ENCODE measurements around the gene TFIP11. TPM values are rescaled to one million over a fixed set of nuclear protein-coding genes. Genes with fewer than 3 reads are reported as not detected.

The TFIP11 gene
- total RNA-seq, 1 donor from 2014 or later, result 39.0 TPM

DNA sequence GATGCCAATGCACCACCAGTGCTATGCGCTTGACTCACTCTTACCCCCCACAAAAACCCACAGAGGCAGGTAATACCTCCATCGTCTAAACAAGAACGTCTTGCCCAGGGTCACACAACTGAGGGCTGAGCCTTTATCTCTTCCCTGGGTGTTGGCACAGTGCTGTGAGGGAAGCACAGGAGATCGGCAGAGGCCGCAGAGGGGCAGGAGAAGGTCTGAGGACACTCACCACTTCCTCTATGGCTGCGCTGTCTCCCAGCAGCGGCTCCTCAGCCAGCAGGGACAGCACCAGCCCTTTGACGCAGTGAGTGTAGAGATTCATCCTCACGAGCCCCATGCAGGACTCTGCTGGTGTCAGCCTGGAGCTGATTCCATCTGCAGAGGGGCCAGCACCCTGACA, 48.6 kb downstream of the TFIP11 start:
- TF ChIP-seq, protein P1, sequence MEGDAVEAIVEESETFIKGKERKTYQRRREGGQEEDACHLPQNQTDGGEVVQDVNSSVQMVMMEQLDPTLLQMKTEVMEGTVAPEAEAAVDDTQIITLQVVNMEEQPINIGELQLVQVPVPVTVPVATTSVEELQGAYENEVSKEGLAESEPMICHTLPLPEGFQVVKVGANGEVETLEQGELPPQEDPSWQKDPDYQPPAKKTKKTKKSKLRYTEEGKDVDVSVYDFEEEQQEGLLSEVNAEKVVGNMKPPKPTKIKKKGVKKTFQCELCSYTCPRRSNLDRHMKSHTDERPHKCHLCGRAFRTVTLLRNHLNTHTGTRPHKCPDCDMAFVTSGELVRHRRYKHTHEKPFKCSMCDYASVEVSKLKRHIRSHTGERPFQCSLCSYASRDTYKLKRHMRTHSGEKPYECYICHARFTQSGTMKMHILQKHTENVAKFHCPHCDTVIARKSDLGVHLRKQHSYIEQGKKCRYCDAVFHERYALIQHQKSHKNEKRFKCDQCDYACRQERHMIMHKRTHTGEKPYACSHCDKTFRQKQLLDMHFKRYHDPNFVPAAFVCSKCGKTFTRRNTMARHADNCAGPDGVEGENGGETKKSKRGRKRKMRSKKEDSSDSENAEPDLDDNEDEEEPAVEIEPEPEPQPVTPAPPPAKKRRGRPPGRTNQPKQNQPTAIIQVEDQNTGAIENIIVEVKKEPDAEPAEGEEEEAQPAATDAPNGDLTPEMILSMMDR (IDR thresholded peaks at IDR 0.05), result no peak
- peak overlapping the region; percentile 47 for H3K27ac Mint-ChIP-seq (ENCODE audit: unreplicated experiment)
- peaks cover 36% of the 10 kb centered on the region for H3K36me3 Mint-ChIP-seq (ENCODE audit: unreplicated experiment)
- no peaks in the 10 kb centered on the region for H3K27me3 Mint-ChIP-seq (ENCODE audit: unreplicated experiment)
- DNase-seq (ENCODE audit: extremely low spot score, unreplicated experiment), result no peak
- H3K4me1 Mint-ChIP-seq (ENCODE audit: unreplicated experiment), result peaks cover 18% of the 10 kb centered on the region
- no peaks in the 10 kb centered on the region for H3K9me3 Mint-ChIP-seq (ENCODE audit: unreplicated experiment)
- H3K4me3 Mint-ChIP-seq (ENCODE audit: unreplicated experiment), result no peak overlapping the region

DNA sequence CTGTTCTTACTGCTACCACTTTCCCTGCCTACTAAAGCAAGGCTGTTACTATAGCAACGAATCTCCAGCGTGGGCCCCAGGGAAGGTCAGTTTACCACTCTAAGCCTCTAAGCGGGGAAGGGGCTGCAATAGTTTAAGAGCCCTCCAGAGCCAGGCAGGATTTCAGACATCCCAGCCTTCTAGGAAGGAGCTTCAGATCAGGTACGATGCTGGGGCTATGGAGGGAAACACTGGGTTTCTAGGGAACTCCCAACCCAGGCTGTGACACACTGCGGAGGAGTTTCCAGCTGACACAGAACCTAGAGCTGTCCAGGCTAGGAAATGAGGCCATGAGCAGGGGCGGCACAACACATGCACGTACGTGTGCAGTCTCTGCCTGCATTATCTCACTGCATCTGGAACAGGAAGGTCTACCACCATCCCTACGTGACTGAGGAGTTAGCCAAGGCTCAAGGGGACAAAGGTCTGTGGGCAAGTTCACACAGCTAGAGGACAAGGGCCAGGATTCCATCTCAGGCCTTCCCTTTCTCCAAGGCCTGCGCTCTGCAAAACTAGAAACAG, 49.1 kb downstream of the TFIP11 start:
- Mint-ChIP-seq H3K36me3 (ENCODE audit: unreplicated experiment) (peaks cover 33% of the 10 kb centered on the region), H3K4me3 (ENCODE audit: unreplicated experiment) (no peak overlapping the region), H3K27ac (ENCODE audit: unreplicated experiment) (no peak overlapping the region), H3K9me3 (ENCODE audit: unreplicated experiment) (no peaks in the 10 kb centered on the region), H3K4me1 (ENCODE audit: unreplicated experiment) (peaks cover 18% of the 10 kb centered on the region), H3K27me3 (ENCODE audit: unreplicated experiment) (no peaks in the 10 kb centered on the region)
- TF ChIP-seq, protein P1 (IDR thresholded peaks at IDR 0.05), result no peak
- DNase-seq (ENCODE audit: extremely low spot score, unreplicated experiment), result no peak

DNA sequence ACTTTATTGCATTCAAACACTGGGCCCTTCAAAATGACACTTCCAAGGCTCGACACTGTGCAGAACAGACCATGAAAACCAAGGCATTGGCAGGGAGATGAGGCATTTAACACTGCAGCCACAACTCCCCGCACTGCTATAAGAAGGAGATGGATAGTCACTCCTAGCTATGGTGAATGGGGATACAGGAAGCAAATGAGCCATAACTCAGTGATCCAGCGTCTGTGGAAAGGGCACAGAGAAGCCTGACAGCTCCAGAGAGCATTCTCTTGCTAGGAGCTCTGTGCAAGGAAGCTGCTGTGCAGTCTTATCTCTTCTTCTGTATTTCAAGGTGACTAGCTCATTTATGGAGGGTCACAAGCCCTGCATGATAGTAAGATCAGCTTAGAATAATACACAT, 49.6 kb downstream of the TFIP11 start:
- Mint-ChIP-seq H3K27ac (ENCODE audit: unreplicated experiment) (no peak overlapping the region), H3K4me1 (ENCODE audit: unreplicated experiment) (peaks cover 18% of the 10 kb centered on the region), H3K4me3 (ENCODE audit: unreplicated experiment) (no peak overlapping the region)

DNA sequence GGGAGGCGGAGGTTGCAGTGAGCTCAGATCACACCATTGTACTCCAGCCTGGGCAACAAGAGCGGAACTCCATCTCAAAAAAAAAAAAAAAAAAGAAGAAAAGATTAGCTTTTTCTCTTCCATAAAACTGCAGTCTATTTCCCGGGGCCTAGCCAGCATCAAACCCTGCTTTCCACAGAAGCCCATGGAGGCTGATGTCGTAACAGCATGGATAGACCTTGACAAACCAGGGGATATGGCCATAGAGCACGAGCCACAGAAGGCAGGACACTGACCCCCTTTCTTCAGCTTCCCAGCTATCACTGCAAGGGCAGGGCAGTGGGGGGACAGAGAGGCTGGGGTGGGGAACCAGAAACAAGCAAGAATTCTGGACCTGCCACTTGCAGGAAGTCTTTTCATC, 50.2 kb downstream of the TFIP11 start:
- Mint-ChIP-seq H3K4me3 (ENCODE audit: unreplicated experiment) (no peak overlapping the region), H3K27me3 (ENCODE audit: unreplicated experiment) (no peaks in the 10 kb centered on the region), H3K9me3 (ENCODE audit: unreplicated experiment) (no peaks in the 10 kb centered on the region), H3K36me3 (ENCODE audit: unreplicated experiment) (peaks cover 33% of the 10 kb centered on the region), H3K4me1 (ENCODE audit: unreplicated experiment) (peaks cover 18% of the 10 kb centered on the region), H3K27ac (ENCODE audit: unreplicated experiment) (no peak overlapping the region)
- TF ChIP-seq, protein P1 (IDR thresholded peaks at IDR 0.05), result no peak
- DNase-seq (ENCODE audit: extremely low spot score, unreplicated experiment), result no peak

More for the DNA sequence above, 49.6 kb downstream of the TFIP11 start:
- no peaks in the 10 kb centered on the region for H3K9me3 Mint-ChIP-seq (ENCODE audit: unreplicated experiment)
- no peak for DNase-seq (ENCODE audit: extremely low spot score, unreplicated experiment)
- TF ChIP-seq, protein P1 (IDR thresholded peaks at IDR 0.05), result no peak
- H3K36me3 Mint-ChIP-seq (ENCODE audit: unreplicated experiment), result peaks cover 30% of the 10 kb centered on the region
- no peaks in the 10 kb centered on the region for H3K27me3 Mint-ChIP-seq (ENCODE audit: unreplicated experiment)

DNA sequence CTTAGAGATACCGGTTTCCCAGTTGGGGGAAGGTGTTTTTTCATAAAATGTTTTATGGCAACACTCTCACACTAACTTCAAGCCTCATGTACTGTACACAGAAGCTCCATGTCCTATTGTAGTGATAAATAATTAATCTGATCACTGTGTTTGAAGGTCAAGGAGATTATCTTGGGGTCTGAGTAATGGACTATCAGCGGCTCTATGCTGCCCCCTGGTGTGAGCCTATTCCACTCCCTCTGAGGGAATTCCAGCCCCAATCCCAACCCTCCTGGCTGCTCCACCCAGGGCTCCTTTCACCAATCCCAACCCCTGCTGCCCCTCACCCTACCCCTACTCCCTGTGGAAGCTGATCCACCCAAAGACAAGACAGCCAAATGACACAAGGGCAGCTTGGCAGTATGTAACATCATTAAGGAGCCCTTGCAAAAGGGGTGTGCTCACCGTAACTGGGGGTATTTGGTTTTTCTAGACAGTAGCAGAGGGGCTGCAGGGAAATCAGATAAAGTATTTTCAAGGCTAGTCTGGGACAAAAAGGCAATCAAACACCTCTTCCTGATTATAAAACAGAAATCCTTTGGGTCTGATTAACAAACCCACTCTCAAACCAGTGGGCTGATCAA, 51.0 kb downstream of the TFIP11 start:
- no peak for DNase-seq (ENCODE audit: extremely low spot score, unreplicated experiment)
- H3K4me1 Mint-ChIP-seq (ENCODE audit: unreplicated experiment), result peaks cover 18% of the 10 kb centered on the region
- no peak overlapping the region for H3K27ac Mint-ChIP-seq (ENCODE audit: unreplicated experiment)
- H3K27me3 Mint-ChIP-seq (ENCODE audit: unreplicated experiment), result no peaks in the 10 kb centered on the region
- H3K4me3 Mint-ChIP-seq (ENCODE audit: unreplicated experiment), result no peak overlapping the region
- peaks cover 28% of the 10 kb centered on the region for H3K36me3 Mint-ChIP-seq (ENCODE audit: unreplicated experiment)
- TF ChIP-seq, protein P1 (IDR thresholded peaks at IDR 0.05), result peak; percentile 84
- no peaks in the 10 kb centered on the region for H3K9me3 Mint-ChIP-seq (ENCODE audit: unreplicated experiment)
